Suprapubic skin (tissue), 4 donors: ENCODE data around the gene FRG2B. TPM values are rescaled to one million over a fixed set of nuclear protein-coding genes. Genes with fewer than 3 reads are reported as not detected.
"Not testable (repeated sequence)": the region's sequence is repeated elsewhere in the genome, so short reads cannot be mapped to it uniquely, and the experiment has no call there.

ENCODE experiments used
- DNase-seq, 2 donors: peaks; one replicate each; pipeline ENCODE4 v3.0.0-alpha.2; 2019; ENCODE audit warnings: low spot score in 2 of 2
- H3K27ac ChIP-seq: fragments of 200-600 bp; sonication (generic); one replicate; pipeline ENCODE4 v1.5.1; 2019
- H3K27me3 ChIP-seq: fragments of 200-600 bp; sonication (generic); one replicate; pipeline ENCODE4 v1.5.1; 2019
- H3K36me3 ChIP-seq: fragments of 200-600 bp; sonication (generic); one replicate; pipeline ENCODE4 v1.5.1; 2019
- H3K4me1 ChIP-seq: fragments of 200-600 bp; sonication (generic); one replicate; pipeline ENCODE4 v1.5.1; 2019
- H3K4me3 ChIP-seq: fragments of 200-600 bp; sonication (generic); one replicate; pipeline ENCODE4 v1.5.1; 2019; ENCODE audit warnings: mild to moderate bottlenecking
- H3K9me3 ChIP-seq: fragments of 200-600 bp; sonication (generic); one replicate; pipeline ENCODE4 v1.5.1; 2019
- CTCF ChIP-seq, 2 donors: fragments of 200-600 bp in 1 of 2; fragments of 450-650 bp in 1 of 2; sonication (generic) in 1 of 2; IDR thresholded peaks; one replicate each; pipeline ENCODE4 v1.5.1; 2016 to 2019; ENCODE audit warnings: antibody characterized with exemption in 2 of 2, mild to moderate bottlenecking in 1 of 2, moderate library complexity in 1 of 2
- WGBS: methylation state at CpG from one replicate; pipeline ENCODE4 v1.1.5; 2018; 5-methylcytosine and 5-hydroxymethylcytosine counted together
- total RNA-seq, 4 donors: library from RNA; depleted of rRNA; stranded (reverse); fragments of >200 nt; gene quantifications; one replicate each; pipeline ENCODE4 v1.1.0, GENCODE V29; 2016

The FRG2B gene
- total RNA-seq: not detected

GRCh38 chr10:133626695-133627094, at the start of gene FRG2B:
TSS of gene FRG2B (minus strand) at chr10:133626795. CDS start at chr10:133626742, 53 bp downstream.
- not testable (repeated sequence) for H3K27ac ChIP-seq, H3K9me3 ChIP-seq, H3K36me3 ChIP-seq, DNase-seq, H3K4me3 ChIP-seq, H3K4me1 ChIP-seq
- H3K27me3 ChIP-seq: peaks cover 13% of the 10 kb centered on the region
- no CpG with 5 or more reads among the region's 10 CpGs for WGBS

- H3K4me1 ChIP-seq, DNase-seq, H3K27ac ChIP-seq, H3K9me3 ChIP-seq, H3K36me3 ChIP-seq, H3K4me3 ChIP-seq, H3K27me3 ChIP-seq: not testable (repeated sequence)
- no CpG with 5 or more reads among the region's 40 CpGs for WGBS
These were observed 40.9 kb upstream of the FRG2B start for GRCh38 chr10:133667446-133667845.

- not testable (repeated sequence) for DNase-seq, H3K27ac ChIP-seq, H3K4me1 ChIP-seq, H3K36me3 ChIP-seq, H3K4me3 ChIP-seq, H3K27me3 ChIP-seq, H3K9me3 ChIP-seq
- 44% methylated on average over 4 of the region's 4 CpGs for WGBS
These were observed 37.1 kb upstream of the FRG2B start for GRCh38 chr10:133663544-133664160.

DNA sequence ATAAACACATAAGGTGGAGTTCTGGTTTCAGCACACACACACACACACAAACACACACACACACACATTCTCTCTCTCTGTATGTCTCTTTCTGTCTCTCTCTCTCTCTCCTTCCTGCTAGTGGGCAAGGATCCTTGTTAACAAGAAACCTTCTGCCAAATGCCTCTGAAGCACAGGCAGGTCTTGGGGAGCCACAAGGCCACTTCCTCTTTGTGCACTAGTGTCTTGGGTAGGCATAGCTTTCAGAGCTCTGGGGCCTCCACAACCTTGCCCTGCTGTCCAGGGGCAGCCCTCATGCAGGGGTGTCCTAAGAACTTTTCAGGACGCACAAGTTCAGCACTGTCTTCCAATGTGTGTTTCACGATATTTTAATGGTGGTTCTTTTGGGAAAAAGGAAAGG, 34.5 kb upstream of the FRG2B start:
- H3K27me3 ChIP-seq, H3K9me3 ChIP-seq, DNase-seq, H3K4me1 ChIP-seq, H3K27ac ChIP-seq, H3K4me3 ChIP-seq, H3K36me3 ChIP-seq: not testable (repeated sequence)
- WGBS: 80% methylated on average over 2 of the region's 2 CpGs

DNA sequence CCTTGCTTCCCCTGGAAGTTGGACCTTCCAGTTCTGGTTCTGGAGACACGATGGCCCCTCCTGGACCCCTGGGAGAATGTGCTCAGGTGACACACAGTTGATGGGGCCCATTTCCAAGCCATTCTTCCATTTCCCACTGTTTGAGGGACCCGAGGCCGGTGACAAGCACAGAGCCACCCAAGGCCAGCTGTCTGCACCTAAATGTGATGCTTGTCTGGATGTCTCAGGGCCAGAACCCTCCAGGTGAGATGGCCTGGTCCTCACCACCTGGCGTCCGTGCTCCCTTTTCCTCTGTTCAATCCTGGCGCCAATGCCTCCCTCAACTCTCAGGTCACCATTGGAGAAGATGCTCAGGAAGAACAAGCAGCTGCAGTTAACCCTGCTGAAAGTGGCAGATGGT, 33.9 kb upstream of the FRG2B start:
- peak in 1 of 2 donors; percentile 49 for DNase-seq
- WGBS: 63% methylated on average over 6 of the region's 6 CpGs
- H3K4me3 ChIP-seq, H3K9me3 ChIP-seq, H3K27me3 ChIP-seq, H3K4me1 ChIP-seq, H3K36me3 ChIP-seq, H3K27ac ChIP-seq: not testable (repeated sequence)

DNA sequence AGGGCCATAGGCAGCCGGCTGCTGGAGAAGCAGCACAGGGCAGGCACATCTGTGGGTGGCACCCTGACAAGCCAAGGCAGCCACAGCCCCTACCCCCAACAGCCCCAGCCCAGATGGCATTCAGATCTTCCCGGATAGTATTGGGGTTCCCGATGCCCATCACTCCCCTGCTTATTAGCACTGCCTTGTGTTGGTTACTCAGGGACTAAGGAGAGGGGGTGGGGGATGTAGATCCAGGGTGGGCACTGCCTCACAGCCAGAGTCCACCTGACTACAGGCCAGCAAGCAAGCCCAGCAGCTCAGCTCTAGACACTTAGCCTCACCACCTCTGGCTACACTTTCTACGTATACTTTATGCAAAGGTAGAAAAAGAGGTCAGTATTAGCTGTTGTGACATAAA, 30.7 kb upstream of the FRG2B start:
- not testable (repeated sequence) for H3K27ac ChIP-seq, H3K36me3 ChIP-seq

DNA sequence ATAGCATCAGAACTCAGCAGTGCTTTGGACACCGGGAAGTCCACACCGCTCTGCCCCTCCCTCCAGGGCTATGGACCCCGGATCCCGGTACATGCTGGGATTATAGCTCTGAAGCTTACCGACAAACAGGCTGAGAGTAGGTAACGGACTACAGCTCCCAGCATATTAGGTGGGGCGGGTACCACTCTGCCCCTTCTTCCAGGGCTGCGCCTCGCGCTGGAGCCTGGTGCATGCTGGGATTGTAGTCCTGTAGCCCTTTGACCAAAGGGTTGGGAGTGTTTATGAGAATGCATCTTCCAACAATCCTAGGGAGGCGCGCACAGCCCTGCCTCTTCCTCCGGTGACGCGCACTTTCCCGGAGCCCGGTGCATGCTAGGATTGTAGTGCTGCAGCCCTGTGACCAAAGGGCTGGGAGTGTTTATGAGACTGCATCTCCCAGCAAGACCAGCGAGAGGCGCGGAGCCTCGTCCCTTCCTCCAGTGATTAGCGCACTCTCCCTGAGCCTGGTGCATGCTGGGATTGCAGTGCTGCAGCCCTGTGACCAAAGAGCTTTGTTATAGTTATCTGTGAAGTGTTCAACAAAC, 22.4 kb upstream of the FRG2B start:
- not testable (repeated sequence) for DNase-seq, H3K27me3 ChIP-seq, H3K36me3 ChIP-seq, H3K27ac ChIP-seq, H3K9me3 ChIP-seq, H3K4me3 ChIP-seq, H3K4me1 ChIP-seq
- WGBS: no CpG with 5 or more reads among the region's 22 CpGs

More for the DNA sequence above, 30.7 kb upstream of the FRG2B start:
- H3K4me1 ChIP-seq, H3K4me3 ChIP-seq, DNase-seq, H3K27me3 ChIP-seq, H3K9me3 ChIP-seq: not testable (repeated sequence)
- WGBS: 87% methylated on average over 3 of the region's 4 CpGs

DNA sequence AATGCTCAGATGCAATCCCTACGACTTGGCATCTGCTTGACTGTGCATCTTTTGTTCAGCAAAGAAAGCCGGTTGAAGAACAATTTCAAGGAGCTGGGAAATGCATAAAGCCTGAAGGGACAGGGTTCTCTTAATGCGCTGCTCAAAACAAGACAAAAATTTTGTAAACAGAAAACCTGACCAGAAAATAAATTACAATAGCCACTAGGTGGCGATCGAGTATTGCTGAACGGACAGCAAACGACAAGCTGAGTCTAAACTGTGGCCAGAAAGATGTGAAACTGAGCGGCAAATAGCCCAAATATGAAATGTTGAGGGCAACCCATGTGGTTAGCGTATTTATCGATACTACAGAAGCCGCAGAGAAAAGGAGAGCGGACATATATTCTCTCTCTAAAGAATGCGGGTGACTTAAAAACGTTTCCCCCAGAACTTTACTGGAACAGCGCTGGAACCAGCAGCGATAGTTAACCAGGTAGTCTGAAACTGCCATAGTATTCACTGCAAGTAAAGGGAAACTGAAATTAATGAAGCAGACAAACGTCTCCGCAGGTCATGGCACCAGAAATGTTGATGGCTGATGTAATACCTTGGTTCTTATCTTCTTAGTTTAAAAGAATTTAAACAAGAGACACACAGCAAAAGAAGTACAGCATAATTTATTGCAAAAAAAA, 20.6 kb upstream of the FRG2B start:
- TF ChIP-seq CTCF (IDR thresholded peaks at IDR 0.05): peak in 1 of 2 donors; percentile 31
- H3K4me3 ChIP-seq, H3K9me3 ChIP-seq: not testable (repeated sequence)

GRCh38 chr10:133637846-133638235, 11.2 kb upstream of the FRG2B start:
- not testable (repeated sequence) for H3K36me3 ChIP-seq, DNase-seq, H3K4me1 ChIP-seq, H3K27ac ChIP-seq, H3K9me3 ChIP-seq
- H3K27me3 ChIP-seq: peaks cover 23% of the 10 kb centered on the region
- H3K4me3 ChIP-seq: peak overlapping the region; percentile 32
- 12% methylated on average over 6 of the region's 30 CpGs for WGBS

More for the DNA sequence above, 20.6 kb upstream of the FRG2B start:
- not testable (repeated sequence) for H3K36me3 ChIP-seq, H3K27me3 ChIP-seq, H3K27ac ChIP-seq, DNase-seq, H3K4me1 ChIP-seq
- WGBS: 3% methylated on average over 13 of the region's 18 CpGs

GRCh38 chr10:133637202-133637845, 10.7 kb upstream of the FRG2B start:
- Histone ChIP-seq H3K27me3 (peaks cover 23% of the 10 kb centered on the region), H3K4me3 (peak overlapping the region; percentile 32)
- H3K27ac ChIP-seq, H3K4me1 ChIP-seq, DNase-seq, H3K36me3 ChIP-seq, H3K9me3 ChIP-seq: not testable (repeated sequence)
- WGBS: 14% methylated on average over 1 of the region's 35 CpGs

DNA sequence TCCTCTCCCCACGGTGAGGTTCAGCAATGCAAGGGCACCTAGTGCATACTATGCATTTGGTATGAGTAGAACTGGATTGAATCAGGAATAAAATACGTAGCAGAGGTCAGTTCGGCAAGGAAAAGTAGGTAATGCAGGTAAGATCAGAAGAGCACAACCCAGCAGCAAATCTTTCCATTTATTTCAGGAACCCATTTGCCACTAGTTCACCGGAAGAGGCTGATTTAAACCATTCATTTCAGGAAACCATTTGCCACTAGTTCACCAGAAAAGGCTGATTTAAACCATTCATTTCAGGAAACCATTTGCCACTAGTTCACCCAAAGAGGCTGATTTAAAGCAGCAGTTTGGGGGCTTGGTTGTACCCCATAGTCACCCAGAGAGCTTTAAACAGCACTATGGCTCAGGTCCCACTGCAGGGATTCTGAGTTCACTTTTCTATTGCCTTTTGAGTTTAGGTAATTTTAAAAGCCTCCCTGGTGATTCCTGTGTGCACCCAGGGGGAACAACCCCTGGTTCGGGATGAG, 4.2 kb upstream of the FRG2B start:
- DNase-seq, H3K4me3 ChIP-seq, H3K27me3 ChIP-seq, H3K27ac ChIP-seq, H3K9me3 ChIP-seq, H3K4me1 ChIP-seq, H3K36me3 ChIP-seq: not testable (repeated sequence)
- WGBS: 80% methylated on average over 1 of the region's 5 CpGs

GRCh38 chr10:133622544-133622943, 4.1 kb downstream of the FRG2B start:
- not testable (repeated sequence) for H3K4me3 ChIP-seq, DNase-seq, H3K4me1 ChIP-seq, H3K27ac ChIP-seq, H3K36me3 ChIP-seq, H3K9me3 ChIP-seq
- H3K27me3 ChIP-seq: peaks cover 29% of the 10 kb centered on the region
- 43% methylated on average over 11 of the region's 31 CpGs for WGBS
